OCI-LY7 (cell line): ENCODE results near the gene KSR1. TPM values are rescaled to one million over a fixed set of nuclear protein-coding genes. Genes with fewer than 3 reads are reported as not detected.

Experiments used
- BruUV-seq: library from RNA; stranded (reverse); fragments of 400-500 nt; replicated peaks from 2 replicates; lab custom pipeline; 2021; lab: Mats Ljungman, UMichigan
- CTCF ChIA-PET: fragments of 300-600 bp; sonication (Branson Sonifier 250); formaldehyde crosslinking; loops from one replicate; lab custom pipeline; 2022; ENCODE audit warnings: antibody characterized with exemption; ENCODE audit not compliant: unreplicated experiment; lab: Charles Lee
- POLR2A ChIA-PET: fragments of 300-600 bp; sonication (Branson Sonifier 250); formaldehyde crosslinking; loops from one replicate; lab custom pipeline; 2022; ENCODE audit warnings: antibody characterized with exemption; lab: Charles Lee
- DNase-seq: peaks from one replicate; pipeline ENCODE4 v3.0.0-alpha.2; 2015; ENCODE audit warnings: low spot score
- H2AFZ ChIP-seq: fragments of 200-600 bp; sonication (generic), shearing (Covaris generic); 2 replicates; pipeline ENCODE4 v1.6.1; 2014; ENCODE audit warnings: mild to moderate bottlenecking, antibody characterized with exemption, low read length, moderate library complexity
- H3K27ac ChIP-seq: fragments of 200-600 bp; sonication (generic); 2 replicates; pipeline ENCODE4 v1.5.1; 2014; ENCODE audit warnings: mixed run types, low read depth, mild to moderate bottlenecking, moderate library complexity, low read length, inconsistent platforms; ENCODE audit not compliant: poor library complexity, severe bottlenecking
- H3K36me3 ChIP-seq: fragments of 200-600 bp; sonication (generic); 2 replicates; pipeline ENCODE4 v1.6.1; 2014; ENCODE audit warnings: mild to moderate bottlenecking, antibody characterized with exemption, low read length, moderate library complexity, mixed read lengths; ENCODE audit not compliant: insufficient read depth
- H3K4me1 ChIP-seq: fragments of 200-600 bp; sonication (generic); 2 replicates; pipeline ENCODE4 v1.5.1; 2014; ENCODE audit warnings: mild to moderate bottlenecking, low read length; ENCODE audit not compliant: insufficient read depth, poor library complexity, severe bottlenecking
- H3K4me2 ChIP-seq: fragments of 200-600 bp; sonication (generic); 2 replicates; pipeline ENCODE4 v1.6.1; 2014; ENCODE audit warnings: mild to moderate bottlenecking, low read length
- H3K4me3 ChIP-seq: fragments of 200-600 bp; sonication (generic); 2 replicates; pipeline ENCODE4 v1.5.1; 2014; ENCODE audit warnings: mild to moderate bottlenecking, low read depth, low read length; ENCODE audit not compliant: poor library complexity, severe bottlenecking
- H3K79me2 ChIP-seq: fragments of 200-600 bp; sonication (generic); 2 replicates; pipeline ENCODE4 v1.6.1; 2016; ENCODE audit warnings: low read depth, mild to moderate bottlenecking, low read length, moderate library complexity, mixed read lengths; ENCODE audit not compliant: insufficient read depth
- H3K9me2 ChIP-seq: fragments of 200-600 bp; sonication (generic); 2 replicates; pipeline ENCODE4 v1.6.1; 2016; ENCODE audit warnings: mild to moderate bottlenecking, low read length, mixed read lengths; ENCODE audit not compliant: insufficient read depth
- H3K9me3 ChIP-seq: fragments of 200-600 bp; sonication (generic); 2 replicates; pipeline ENCODE4 v1.6.1; 2014; ENCODE audit warnings: mild to moderate bottlenecking, mixed run types, low read length, mixed read lengths
- H4K20me1 ChIP-seq: fragments of 200-600 bp; sonication (generic); 2 replicates; pipeline ENCODE4 v1.6.1; 2014; ENCODE audit warnings: mild to moderate bottlenecking, antibody characterized with exemption, low read length, moderate library complexity, mixed read lengths; ENCODE audit not compliant: insufficient read depth
- CTCF ChIP-seq: fragments of 200-600 bp; sonication (generic); conservative IDR thresholded peaks from 2 replicates; pipeline ENCODE4 v1.5.1; 2014; ENCODE audit warnings: mild to moderate bottlenecking, antibody characterized with exemption, low read length, moderate library complexity, mixed read lengths
- EZH2phosphoT487 ChIP-seq: fragments of 200-600 bp; sonication (generic); IDR thresholded peaks from 2 replicates; pipeline ENCODE4 v1.6.1; 2018; ENCODE audit warnings: low read depth, borderline replicate concordance, mild to moderate bottlenecking, mixed run types, antibody characterized with exemption, low read length, moderate library complexity, mixed read lengths
- intact Hi-C: fragments of 100-400 bp; cut with micrococcal nuclease; formaldehyde crosslinking; loops from one replicate; pipeline ENCODE4 v1.10.0; 2022; ENCODE audit not compliant: unreplicated experiment
- total RNA-seq, 2 experiments: library from RNA; depleted of rRNA in 1 of 2; stranded (reverse); fragments of >200 nt in 1 of 2; shearing (Covaris generic) in 1 of 2; gene quantifications; 2 replicates each; pipeline ENCODE4 v1.2.3, GENCODE V29; 2014 to 2022

Gene KSR1
- total RNA-seq, 2 experiments from 2014 or later, result 2.2 to 4.1 TPM

- no peaks in the 10 kb centered on the region for H3K9me2 ChIP-seq
- H3K36me3 ChIP-seq, result no peaks in the 10 kb centered on the region
- no peaks in the 10 kb centered on the region for H4K20me1 ChIP-seq
- TF ChIP-seq CTCF, result no peak
- CTCF ChIA-PET, result no interaction called here
- H2AFZ ChIP-seq, result no peak overlapping the region
- H3K9me3 ChIP-seq, result no peaks in the 10 kb centered on the region
- H3K4me2 ChIP-seq, result no peak overlapping the region
- POLR2A ChIA-PET, result no interaction called here
- intact Hi-C loops, result no loop called here
- BruUV-seq, result no TSS peak
- H3K4me3 ChIP-seq, result no peak overlapping the region
- H3K27ac ChIP-seq, result no peak overlapping the region
- H3K79me2 ChIP-seq, result no peaks in the 10 kb centered on the region
- no peak for DNase-seq
- H3K4me1 ChIP-seq, result no peaks in the 10 kb centered on the region
These were observed 58.6 kb downstream of the KSR1 start for GRCh38 chr17:27514595-27515413.

DNA sequence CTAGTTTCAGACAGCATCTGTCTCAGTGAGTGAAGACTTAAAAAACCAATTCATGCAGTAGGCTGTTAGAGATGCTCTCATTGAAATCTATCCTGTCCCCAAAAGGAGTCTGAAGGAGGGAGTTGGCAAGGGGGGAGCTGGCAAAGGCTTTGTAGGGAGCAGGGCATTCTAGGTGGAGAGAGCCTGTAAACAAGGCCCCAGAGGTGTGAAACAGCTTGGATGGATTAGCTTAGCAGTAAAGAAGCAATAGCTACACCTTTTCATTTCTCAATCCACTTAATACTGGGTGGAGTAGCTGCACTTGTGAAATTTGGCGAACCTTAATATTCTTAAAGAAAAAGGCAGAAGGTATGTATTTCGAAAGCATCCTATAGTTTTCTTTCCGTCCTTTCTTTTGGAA is 61.8 kb downstream of the KSR1 start:
- POLR2A ChIA-PET, result interaction anchor here (0.6 kb wide), 1 partner anchor 17 kb away, joined by 4 read pairs; no protein-coding TSS in a partner anchor
- CTCF ChIA-PET, result no interaction called here
- TF ChIP-seq CTCF, result no peak
- TF ChIP-seq EZH2phosphoT487, result no peak
- BruUV-seq, result no TSS peak
- Histone ChIP-seq H3K4me2 (no peak overlapping the region), H3K4me1 (no peaks in the 10 kb centered on the region), H3K36me3 (no peaks in the 10 kb centered on the region), H3K4me3 (no peak overlapping the region), H3K9me3 (no peaks in the 10 kb centered on the region), H3K79me2 (no peaks in the 10 kb centered on the region), H3K27ac (no peak overlapping the region), H4K20me1 (no peaks in the 10 kb centered on the region), H2AFZ (no peak overlapping the region), H3K9me2 (no peaks in the 10 kb centered on the region)
- DNase-seq, result no peak
- intact Hi-C loops, result no loop called here
